HG03025 (cell line): ENCODE data around the gene ZSWIM5.
"Not testable (repeated sequence)": the region's sequence is repeated elsewhere in the genome, so short reads cannot be mapped to it uniquely, and the experiment has no call there.

ENCODE experiments used
- ATAC-seq: cut with Tn5 transposase; IDR thresholded peaks from one replicate; pipeline ENCODE4 v1.9.1; 2021; ENCODE audit warnings: mild to moderate bottlenecking, moderate library complexity; ENCODE audit not compliant: unreplicated experiment, low FRiP score

Gene ZSWIM5

DNA sequence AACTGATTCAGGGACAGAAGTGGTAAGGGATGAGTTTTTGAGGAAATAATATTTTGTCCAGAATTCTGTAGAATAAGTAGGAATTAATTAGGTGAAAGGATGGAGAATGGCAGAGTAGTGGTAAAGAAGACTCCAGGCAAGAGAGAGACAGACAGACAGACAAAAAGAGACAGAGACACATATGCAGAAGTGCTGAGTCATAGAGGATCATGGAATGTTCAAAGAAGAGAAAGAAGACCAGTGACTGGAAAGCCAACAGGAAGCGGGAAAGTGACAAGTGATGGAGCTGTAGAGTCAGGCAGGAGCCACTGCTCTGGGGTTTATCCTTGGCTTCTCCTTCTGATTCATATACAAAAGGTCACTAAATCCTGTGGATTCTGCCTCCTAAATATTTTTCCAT, 108.5 kb downstream of the ZSWIM5 start:
- no peak for ATAC-seq

DNA sequence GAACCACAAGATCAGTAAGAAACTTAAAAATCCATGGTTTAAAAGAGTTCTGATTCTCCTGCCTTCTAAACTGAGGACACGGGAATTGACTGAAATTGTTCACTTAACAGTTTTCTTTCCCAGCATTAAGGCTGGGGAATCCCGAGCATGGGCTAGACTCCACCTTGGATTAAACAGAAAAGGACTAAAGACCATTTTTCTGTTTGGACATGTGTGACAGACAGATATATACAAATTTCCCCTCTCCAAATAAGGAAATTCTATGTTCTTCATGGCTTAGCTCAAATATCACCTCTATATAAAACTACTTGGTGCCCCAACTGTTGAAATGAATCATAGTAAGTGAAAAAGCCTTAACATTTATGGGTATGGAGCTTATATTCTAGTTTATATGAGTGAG, 109.3 kb downstream of the ZSWIM5 start:
- no peak for ATAC-seq

DNA sequence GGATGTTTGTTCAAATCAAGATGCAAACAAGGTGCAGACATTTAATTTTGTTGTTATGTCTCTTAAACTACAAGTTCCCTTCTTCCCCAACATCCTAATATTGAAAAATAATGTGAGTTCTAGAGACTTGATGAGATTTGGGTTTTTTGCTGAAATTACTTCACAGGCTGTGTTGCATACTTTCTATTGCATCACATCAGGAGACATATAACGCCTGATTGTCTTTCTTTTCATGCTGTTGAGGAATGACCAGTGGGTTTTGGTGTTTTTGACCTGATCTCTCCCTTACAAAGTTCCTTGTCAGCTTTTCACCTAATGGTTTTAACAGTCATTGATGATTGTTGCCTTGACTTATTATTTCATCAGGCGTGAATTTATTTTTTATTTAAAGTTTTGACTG, 111.0 kb downstream of the ZSWIM5 start:
- ATAC-seq: no peak

DNA sequence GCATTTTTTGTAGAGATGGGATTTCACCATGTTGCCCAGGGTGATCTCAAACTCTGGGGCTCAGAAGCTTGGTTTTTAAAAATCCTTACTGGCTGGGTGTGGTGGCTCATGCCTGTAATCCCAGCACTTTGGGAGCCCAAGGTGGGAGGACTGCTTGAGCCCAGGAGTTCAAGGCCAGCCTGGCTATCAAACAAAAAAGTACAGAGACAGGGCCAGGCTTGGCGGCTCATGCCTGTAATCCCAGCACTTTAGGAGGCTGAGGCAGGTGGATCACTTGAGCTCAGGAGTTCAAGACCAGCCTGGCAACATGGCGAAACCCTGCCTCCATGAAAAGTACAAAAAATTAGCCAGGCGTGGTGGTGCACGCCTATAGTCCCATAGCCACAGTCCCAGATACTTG, 112.0 kb downstream of the ZSWIM5 start:
- not testable (repeated sequence) for ATAC-seq

DNA sequence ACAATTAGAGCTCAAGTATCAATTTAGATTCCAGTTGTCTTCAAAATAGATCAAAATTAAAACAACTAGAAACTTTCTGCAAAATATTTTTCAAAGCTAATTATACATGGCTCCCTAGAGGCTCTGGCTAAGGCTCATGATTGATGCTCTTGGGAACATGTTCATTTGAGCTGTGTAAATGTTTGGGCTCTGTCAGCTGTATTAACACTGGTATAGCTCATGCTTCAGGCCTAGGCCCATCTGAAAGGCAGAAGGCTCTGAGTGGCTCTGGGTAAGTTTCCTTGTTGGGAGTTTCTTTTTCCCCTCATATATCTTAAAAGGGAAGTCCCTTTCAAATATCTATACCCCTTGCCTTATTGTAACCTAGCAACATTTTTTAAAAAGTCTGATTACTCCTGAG, 113.1 kb downstream of the ZSWIM5 start:
- ATAC-seq: no peak

DNA sequence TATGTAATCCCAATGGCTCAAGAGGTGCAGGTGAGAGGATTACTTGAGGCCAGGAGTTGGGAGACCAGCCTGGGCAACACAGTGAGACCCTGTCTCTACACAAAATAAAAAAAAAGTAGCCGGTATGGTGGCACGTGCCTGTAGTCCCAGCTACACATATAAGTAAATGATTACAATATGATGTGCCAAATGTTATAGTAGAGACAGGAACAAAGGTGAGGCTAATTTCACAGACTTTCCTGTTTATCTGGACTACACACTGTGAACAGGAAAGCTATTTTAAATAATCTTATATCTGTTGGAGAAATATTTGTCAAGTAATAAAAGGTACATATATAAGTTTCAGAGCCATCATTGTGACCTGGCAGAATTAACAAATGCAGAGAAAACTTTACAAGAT, 116.7 kb downstream of the ZSWIM5 start:
- no peak for ATAC-seq

DNA sequence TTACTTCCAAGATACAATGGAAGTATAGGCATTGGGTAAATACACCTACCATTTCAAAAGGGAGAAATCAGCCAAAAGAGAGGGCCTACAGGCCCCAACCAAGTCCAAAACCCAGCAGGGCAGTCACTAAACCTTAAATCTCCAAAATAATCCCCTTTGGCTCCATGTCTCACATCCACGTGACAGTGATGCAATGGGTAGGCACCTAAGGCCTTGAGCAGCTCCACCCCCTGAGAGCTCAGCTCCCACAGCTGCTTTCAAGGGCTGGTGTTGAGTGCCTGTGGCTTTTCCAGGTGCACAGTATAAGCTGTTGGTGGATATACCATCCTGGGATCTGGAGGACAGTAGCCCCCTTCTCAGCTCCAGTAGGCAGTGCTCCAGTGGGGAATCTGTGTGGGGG, 121.8 kb downstream of the ZSWIM5 start:
- ATAC-seq: no peak

DNA sequence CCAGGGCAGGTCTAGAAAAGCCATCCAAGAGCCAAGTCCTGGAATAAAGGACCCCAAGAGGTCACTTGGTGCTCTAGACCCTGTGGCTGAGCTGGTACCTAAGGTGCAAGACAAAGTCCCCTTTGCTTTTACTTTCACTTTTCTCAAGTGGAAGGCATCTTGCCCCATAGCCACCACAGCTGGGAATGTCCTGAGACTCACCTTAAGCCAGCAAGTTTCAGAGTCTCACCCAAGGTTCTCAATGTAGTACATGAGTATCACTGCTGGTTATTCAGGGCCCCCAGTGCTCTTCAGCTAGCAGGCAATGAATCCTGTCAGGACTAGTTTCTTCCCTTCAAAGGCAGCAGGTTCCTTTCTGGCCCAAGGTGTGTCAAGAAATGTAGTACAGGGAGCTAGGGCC, 126.9 kb downstream of the ZSWIM5 start:
- ATAC-seq: no peak

DNA sequence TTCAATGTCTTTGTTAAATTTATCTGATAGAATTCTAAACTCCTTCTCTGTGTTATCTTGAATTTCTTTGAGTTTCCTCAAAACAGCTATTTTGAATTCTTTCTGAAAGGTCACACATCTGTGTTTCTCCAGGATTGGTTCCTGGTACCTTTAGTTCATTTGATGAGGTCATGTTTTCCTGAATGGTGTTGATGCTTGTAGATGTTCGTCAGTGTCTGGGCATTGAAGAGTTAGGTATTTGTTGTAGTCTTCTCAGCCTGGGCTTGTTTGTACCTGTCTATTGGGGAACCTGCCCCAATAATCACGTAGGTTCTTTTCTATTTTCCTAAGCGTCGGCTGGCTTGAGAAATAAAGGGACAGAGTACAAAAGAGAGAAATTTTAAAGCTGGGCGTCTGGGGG, 129.4 kb downstream of the ZSWIM5 start:
- not testable (repeated sequence) for ATAC-seq

DNA sequence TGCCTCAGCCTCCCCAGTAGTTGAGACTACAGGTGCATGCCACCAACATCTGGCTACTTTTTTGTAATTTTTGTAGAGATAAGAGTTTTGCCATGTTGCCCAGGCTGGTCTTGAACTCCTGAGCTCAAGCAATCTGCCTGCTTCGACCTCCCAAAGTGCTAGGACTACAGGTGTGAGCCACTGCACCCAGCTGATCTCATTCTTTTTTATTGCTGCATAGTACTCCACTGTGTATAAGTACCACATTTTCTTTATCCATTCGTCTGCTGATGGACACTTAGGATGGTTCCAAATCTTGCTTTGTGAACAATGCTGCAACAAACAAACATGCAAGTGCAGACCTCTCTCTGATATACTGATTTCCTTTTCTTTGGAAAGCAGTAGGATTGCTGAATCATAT, 134.8 kb downstream of the ZSWIM5 start:
- no peak for ATAC-seq

DNA sequence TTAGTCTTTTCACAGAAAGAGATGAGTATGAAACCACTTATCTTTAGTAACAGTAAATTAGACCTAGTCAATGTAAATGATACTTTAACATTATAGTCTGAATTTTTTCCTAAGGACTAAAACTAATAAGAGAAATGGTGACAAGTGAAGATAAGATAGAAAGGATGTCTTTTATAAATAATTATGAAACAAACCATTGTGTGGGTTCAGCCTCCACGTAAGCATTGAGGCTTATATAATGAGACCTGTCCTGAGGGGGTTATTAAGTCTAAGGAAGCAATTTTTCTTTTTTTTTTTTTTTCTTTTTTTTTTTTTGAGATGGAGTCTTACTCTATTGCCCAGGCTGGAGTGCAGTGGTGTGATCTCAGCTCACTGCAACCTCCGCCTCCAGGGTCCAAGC, 138.6 kb downstream of the ZSWIM5 start:
- no peak for ATAC-seq

DNA sequence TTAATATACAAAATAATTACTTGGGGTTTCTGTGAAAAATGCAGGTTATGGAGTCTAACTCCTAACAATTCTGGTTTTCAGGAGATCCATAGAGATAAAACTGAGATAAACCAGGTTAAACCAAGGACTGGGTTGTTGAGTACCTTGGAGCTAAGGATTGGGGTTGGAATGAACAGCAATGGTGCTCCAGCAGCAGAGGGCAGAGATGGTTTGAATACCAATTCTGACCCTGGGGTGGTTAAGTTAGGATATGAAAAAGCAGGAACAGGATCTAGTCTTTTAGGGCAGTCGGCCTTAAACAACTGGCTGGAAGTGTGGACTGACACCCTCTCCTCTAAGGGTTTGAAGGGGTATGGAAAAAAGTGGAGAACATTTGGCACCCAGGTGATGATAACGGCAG, 141.3 kb downstream of the ZSWIM5 start:
- ATAC-seq: no peak

DNA sequence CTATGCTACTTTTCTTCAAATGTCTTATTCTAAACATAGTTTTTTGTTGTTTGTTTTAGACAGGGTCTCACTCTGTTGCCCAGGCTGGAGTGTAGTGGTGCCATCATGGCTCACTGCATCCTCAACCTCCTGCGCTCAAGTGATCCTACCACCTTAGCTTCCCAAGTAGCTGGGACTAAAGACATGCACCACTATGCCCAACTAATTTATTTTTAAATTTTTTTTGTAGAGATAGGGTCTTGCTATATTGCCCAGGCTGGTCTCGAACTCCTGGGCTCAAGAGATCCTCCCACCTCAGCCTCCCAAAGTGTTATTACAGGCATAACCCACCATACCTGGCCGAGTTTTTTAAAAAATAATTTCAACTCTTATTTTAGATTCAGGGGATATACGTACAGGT, 143.9 kb downstream of the ZSWIM5 start:
- not testable (repeated sequence) for ATAC-seq

DNA sequence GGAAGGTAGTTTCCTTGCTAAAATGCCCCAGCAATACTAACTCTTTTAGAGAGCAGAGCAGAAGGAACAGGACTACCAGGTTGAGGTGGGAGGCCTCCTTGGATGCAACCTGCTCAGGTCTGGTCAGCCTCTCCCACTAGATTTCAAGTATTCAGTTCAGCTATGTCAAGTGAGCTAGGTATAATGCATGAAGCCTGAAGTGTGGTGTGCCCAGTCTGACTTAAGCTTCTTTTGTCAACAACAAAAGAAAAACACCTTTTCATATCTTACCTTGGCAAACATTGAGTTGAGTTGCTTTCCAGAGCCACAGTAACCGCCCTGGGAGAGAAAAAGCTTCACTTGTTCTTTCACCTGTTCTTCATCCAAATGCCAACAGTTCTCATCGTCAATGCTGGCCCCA, 146.6 kb downstream of the ZSWIM5 start:
- ATAC-seq: no peak

DNA sequence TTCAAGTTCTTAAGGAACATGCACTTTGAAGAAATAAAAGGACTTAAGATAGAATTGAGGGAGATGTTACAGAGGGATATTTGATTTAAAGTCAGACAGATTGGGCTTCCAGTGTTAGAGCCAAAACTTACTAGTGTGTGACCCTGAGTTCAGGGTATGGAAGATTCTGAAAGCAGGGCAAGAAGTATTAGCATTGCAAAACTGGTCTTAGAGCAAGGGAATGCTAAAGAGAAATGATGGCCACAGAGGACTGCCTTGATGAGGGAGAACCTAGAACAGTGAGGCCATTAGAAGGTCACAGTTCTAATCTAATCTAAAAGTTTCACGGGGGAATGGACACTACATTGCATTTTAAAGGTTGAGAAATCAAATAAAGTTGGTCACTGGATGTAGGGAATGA, 148.9 kb downstream of the ZSWIM5 start:
- no peak for ATAC-seq

DNA sequence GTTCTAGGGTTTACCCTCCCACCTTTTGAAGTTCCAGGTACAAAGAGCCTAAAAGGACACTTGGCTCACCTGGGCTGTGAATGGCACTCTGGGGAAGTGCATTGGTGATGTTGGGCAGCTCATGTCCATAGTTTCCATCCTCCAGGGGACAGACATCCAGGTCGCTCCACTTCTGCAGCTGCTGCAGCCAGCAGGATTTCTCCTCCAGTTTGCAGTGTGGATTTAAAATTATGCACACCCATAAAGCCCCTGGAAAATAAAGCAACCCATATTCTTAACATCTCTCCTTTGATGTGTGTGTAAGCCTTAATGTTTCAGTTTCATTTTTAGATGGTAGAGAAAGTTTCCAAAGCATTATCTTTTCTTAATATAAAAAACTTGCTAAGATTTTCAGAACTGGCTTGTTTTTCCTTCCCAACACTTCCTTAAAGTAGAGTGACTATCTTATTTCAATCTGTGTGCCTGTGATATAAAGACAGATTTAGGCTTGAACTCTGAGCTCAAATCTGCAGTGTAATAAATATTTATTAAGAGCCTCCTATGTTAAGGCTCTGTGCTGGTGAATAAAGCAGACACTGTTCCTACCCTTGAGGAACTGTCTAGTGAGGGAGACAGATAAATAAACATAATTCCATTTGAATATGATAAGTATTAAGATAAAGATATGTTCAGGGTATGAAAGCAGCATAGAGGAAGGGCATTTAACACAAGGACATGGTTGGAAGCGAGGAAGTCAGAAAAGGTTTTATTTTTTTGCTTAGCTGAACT, 155.2 kb downstream of the ZSWIM5 start:
- ATAC-seq: no peak

DNA sequence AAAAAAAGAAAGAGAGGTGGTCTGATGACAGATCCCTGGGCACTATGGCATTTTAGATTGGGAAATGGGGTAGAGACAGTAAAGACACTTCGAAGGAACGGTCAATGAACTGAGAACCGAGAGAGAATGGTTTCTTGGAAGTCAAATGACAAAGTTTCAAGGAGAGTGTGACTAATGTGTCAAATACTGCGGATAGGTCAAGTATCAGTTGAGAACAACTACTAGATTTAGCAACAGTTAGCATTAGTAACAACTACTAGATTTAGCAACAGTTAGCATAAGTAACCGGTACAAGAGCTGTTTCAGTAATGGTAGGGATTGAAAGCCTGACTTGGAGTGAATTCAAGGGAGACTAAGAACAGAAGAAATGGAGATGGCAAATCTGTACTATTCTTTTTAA, 159.4 kb downstream of the ZSWIM5 start:
- no peak for ATAC-seq

DNA sequence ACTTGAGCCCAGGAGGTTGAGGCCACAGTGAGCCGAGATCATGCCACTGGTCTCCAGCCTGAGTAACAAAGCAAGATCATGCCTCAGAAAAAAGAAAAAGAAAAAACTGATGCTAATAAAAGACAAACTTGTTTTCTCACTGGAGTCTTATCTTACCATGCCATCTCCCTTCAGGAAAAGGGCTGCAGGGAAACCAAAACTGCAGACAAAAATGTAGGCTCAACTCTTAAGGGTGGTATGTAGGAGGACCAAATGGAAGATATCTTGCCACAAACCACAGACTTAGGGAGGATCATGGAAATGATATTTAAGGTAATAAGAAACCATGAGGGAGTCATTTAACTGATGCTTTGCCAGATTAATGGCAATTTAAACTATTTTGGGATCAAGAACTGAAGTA, 161.5 kb downstream of the ZSWIM5 start:
- ATAC-seq: no peak

DNA sequence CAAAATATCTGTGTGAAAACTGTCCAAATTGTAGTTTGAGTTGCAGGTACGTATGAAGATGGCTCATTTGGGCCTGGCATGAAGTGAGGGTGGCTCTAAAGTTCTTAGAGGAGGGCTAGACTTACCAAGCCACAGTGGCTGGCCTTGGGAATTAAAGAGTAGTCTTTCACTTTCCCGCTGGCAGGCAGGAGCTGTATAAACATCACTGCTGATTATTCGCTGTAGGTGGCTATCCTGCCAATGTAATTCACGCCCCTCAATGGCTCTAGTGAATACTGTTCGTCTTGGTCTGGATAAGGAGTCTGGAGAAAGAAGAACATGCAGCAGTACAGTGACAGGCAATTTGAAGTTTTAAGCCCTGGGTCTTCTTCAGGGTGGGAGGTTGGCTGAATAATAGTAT, 163.3 kb downstream of the ZSWIM5 start:
- no peak for ATAC-seq

DNA sequence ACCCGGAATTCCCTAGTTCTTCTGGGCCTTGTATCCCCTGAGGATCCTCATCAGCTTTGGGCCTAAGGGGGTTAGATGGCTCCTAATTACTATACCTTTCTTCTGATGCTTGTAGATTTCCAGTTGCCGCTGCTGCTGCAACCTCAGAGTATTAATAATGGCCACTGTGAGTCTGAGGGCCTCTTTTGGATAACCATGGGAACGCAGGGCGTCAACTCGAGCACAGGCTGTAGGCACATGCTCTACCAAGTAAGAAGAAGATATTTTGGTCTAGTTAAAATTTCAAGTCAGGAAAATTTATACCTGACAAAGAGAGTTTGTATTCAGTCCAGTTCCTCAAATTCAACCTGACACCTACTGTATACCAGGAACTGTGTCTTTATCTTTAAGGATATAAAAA, 166.1 kb downstream of the ZSWIM5 start:
- no peak for ATAC-seq

DNA sequence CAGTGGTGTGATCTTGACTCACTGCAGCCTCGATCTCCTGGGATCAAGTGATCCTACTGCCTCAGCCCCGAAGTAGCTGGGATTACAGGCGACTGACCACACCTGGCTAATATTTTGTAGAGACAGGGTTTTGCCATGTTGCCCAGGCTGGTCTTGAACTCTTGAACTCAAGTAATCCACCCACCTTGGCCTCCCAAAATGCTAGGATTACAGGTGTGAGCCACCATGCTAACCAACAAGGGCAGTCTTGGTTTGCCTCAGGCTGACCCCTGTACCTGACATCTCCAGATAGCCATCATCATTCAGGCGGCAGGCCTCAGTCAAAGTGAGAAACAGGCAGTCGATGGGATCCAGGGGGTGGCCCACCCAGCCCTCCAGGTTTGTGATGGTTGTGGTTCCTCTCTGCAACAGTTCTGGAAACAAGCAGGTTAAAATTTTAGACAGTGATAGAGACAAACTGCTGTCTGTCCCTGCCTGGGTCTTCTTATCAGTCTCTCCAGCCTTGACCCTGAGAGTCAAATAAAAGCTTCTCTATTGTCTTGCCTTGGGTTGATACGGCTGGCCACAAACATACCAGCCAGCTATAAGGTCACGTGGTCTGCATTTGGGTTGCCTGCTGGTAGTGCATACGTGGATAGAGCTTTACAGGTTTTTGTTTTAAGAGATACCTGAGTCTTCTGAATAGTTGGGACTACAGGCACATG, 167.6 kb downstream of the ZSWIM5 start:
- ATAC-seq: no peak

DNA sequence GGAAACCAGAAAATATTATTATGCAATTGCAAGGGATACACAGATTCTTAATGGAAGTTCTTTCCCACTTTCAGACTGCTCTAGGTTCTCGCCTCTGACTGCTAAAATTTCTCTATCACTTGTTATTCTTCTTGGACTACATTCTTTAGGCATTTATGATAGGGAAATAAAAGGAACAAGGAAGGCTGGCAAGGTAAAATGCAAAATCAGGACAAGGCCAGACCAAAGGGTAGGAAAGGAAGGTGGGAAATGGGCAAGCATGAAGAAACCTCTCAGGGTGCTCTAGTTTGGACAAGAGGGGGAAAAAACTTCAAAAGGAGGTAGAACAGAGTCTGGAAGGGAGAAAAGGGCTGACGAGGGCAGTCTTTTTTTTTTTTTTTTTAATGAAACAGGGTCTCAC, 168.2 kb downstream of the ZSWIM5 start:
- ATAC-seq: no peak
